HL-60/S4 treated with phorbol 12-myristate 13-acetate at 8.2 ng/mL for 4 days and 3 days (cell line): ENCODE measurements around the gene TBCC.
"Not testable (repeated sequence)": the region's sequence is repeated elsewhere in the genome, so short reads cannot be mapped to it uniquely, and the experiment has no call there.

ENCODE experiments used
- in situ Hi-C: fragments of 300-500 bp; cut with MboI; formaldehyde crosslinking; loops from 2 replicates; pipeline ENCODE4 v1.15.0; 2022; ENCODE audit warnings: low sequenced_read_pairs

Gene TBCC

GRCh38 chr6:42745640-42746462, at the start of gene TBCC:
Gene TBCC (minus strand): TSS chr6:42746103. CDS start chr6:42746073, 30 bp downstream.
- in situ Hi-C loops: no loop called here

- in situ Hi-C loops: no loop called here
Measured at GRCh38 chr6:42795651-42796050, 49.7 kb upstream of the TBCC start.

GRCh38 chr6:42791706-42792320, 45.9 kb upstream of the TBCC start:
- in situ Hi-C loops: no loop called here

- in situ Hi-C loops: no loop called here
Measured at GRCh38 chr6:42790549-42791181, 44.8 kb upstream of the TBCC start.

- in situ Hi-C loops: no loop called here
Measured at GRCh38 chr6:42788671-42789070, 42.8 kb upstream of the TBCC start.

- in situ Hi-C loops: no loop called here
Measured at GRCh38 chr6:42787063-42787472, 41.2 kb upstream of the TBCC start.

GRCh38 chr6:42786525-42786985, 40.7 kb upstream of the TBCC start:
- in situ Hi-C loops: no loop called here

- in situ Hi-C loops: no loop called here
Measured at GRCh38 chr6:42784717-42785498, 39.0 kb upstream of the TBCC start.

GRCh38 chr6:42783876-42784642, 38.2 kb upstream of the TBCC start:
- in situ Hi-C loops: no loop called here

- in situ Hi-C loops: no loop called here
Measured at GRCh38 chr6:42783177-42783875, 37.4 kb upstream of the TBCC start.

- in situ Hi-C loops: no loop called here
Measured at GRCh38 chr6:42782689-42783176, 36.8 kb upstream of the TBCC start.

- in situ Hi-C loops: no loop called here
Measured at GRCh38 chr6:42781796-42782688, 36.1 kb upstream of the TBCC start, which contains the start of gene BICRAL. Gene BICRAL (plus strand): TSS chr6:42782052. CDS start chr6:42822023, 39,971 bp downstream.

- in situ Hi-C loops: no loop called here
Measured at GRCh38 chr6:42781546-42781795, 35.6 kb upstream of the TBCC start.

GRCh38 chr6:42779521-42779920, 33.6 kb upstream of the TBCC start:
- in situ Hi-C loops: no loop called here

GRCh38 chr6:42778122-42778521, 32.2 kb upstream of the TBCC start:
- in situ Hi-C loops: no loop called here

- in situ Hi-C loops: no loop called here
Measured at GRCh38 chr6:42777126-42777822, 31.4 kb upstream of the TBCC start.

- in situ Hi-C loops: not testable (repeated sequence)
Measured at GRCh38 chr6:42774821-42775487, 29.1 kb upstream of the TBCC start.

- in situ Hi-C loops: no loop called here
Measured at GRCh38 chr6:42774201-42774600, 28.3 kb upstream of the TBCC start.
